Endodermal cell (in vitro differentiated cells): Measurements from ENCODE around the gene PCBP3. TPM values are rescaled to one million over a fixed set of nuclear protein-coding genes. Genes with fewer than 3 reads are reported as not detected.

Experiments used
- DNase-seq: peaks from one replicate; pipeline ENCODE4 v3.0.0-alpha.2; 2017
- H3K27ac ChIP-seq: 2 replicates; pipeline ENCODE4 v1.5.1; 2013; ENCODE audit warnings: mild to moderate bottlenecking, low read depth, low read length, moderate library complexity
- H3K27me3 ChIP-seq: 2 replicates; pipeline ENCODE4 v1.6.1; 2013; ENCODE audit warnings: mild to moderate bottlenecking, low read length, moderate library complexity; ENCODE audit not compliant: insufficient read depth, control insufficient read depth, poor library complexity, severe bottlenecking
- H3K36me3 ChIP-seq: 2 replicates; pipeline ENCODE4 v1.7.0; 2013; ENCODE audit warnings: mild to moderate bottlenecking, low read length, moderate library complexity; ENCODE audit not compliant: control insufficient read depth, insufficient read depth
- H3K4me1 ChIP-seq: one replicate; pipeline ENCODE4 v1.7.0; 2013; ENCODE audit warnings: low read length; ENCODE audit not compliant: control insufficient read depth, insufficient read depth
- H3K4me3 ChIP-seq: 2 replicates; pipeline ENCODE4 v1.5.1; 2013; ENCODE audit warnings: mild to moderate bottlenecking, low read length, moderate library complexity
- H3K9ac ChIP-seq: 2 replicates; pipeline ENCODE4 v1.6.1; 2013; ENCODE audit warnings: mild to moderate bottlenecking, low read length, moderate library complexity; ENCODE audit not compliant: poor library complexity, severe bottlenecking; ENCODE audit errors: extremely low read depth
- H3K9me3 ChIP-seq: 2 replicates; pipeline ENCODE4 v1.6.1; 2013; ENCODE audit warnings: mild to moderate bottlenecking, low read length, moderate library complexity; ENCODE audit not compliant: control insufficient read depth
- H3K27ac Mint-ChIP-seq: 2 replicates; pipeline ENCODE4 v1.8.0; 2020; ENCODE audit warnings: mixed read lengths
- H3K27me3 Mint-ChIP-seq: 2 replicates; pipeline ENCODE4 v1.8.0; 2021; ENCODE audit warnings: mild to moderate bottlenecking, mixed read lengths; ENCODE audit not compliant: insufficient read depth
- H3K36me3 Mint-ChIP-seq: 2 replicates; pipeline ENCODE4 v1.8.0; 2020; ENCODE audit warnings: low read depth, mixed read lengths
- H3K4me1 Mint-ChIP-seq: 2 replicates; pipeline ENCODE4 v1.8.0; 2020; ENCODE audit warnings: mixed read lengths
- H3K4me3 Mint-ChIP-seq: 2 replicates; pipeline ENCODE4 v1.8.0; 2020; ENCODE audit warnings: mild to moderate bottlenecking, moderate library complexity, mixed read lengths
- H3K9me3 Mint-ChIP-seq: 2 replicates; pipeline ENCODE4 v1.8.0; 2020; ENCODE audit warnings: mild to moderate bottlenecking, mixed read lengths
- CTCF ChIP-seq: fragments of 200-600 bp; sonication (generic); conservative IDR thresholded peaks from 2 replicates; pipeline ENCODE4 v1.5.0; 2021; ENCODE audit warnings: antibody characterized with exemption, mild to moderate bottlenecking
- WGBS, 2 experiments: methylation state at CpG; one replicate each; pipeline versions ENCODE4 v1.1.5 to v1.1.7; 2013; ENCODE audit warnings: missing lambda C conversion rate in 2 of 2, mixed read lengths in 1 of 2; ENCODE audit not compliant: insufficient coverage in 1 of 2, insufficient read length in 1 of 2; 5-methylcytosine and 5-hydroxymethylcytosine counted together
- total RNA-seq, 2 donors: library from RNA; stranded (reverse); fragmentation: NEBNext Ultra II Directional in 1 of 2; extraction: Animal tissue kit (Norgen Biotek cat#: 25700) in 1 of 2; gene quantifications; 2 replicates in 1 of 2; 3 replicates in 1 of 2; pipeline ENCODE4 v1.2.1, GENCODE V29; 2021

The PCBP3 gene
- total RNA-seq, 2 donors from 2014 or later: 2.1 to 10.6 TPM

GRCh38 chr21:45921917-45922316 is 278.4 kb downstream of the PCBP3 start:
- H3K36me3 Mint-ChIP-seq: no peaks in the 10 kb centered on the region
- WGBS, 2 experiments: 84 to 92% methylated on average over 6 to 7 of the region's 7 CpGs
- Histone ChIP-seq H3K9ac (no peak overlapping the region), H3K27me3 (no peaks in the 10 kb centered on the region), H3K9me3 (peaks cover 11% of the 10 kb centered on the region), H3K27ac (no peak overlapping the region), H3K4me1 (no peaks in the 10 kb centered on the region), H3K36me3 (no peaks in the 10 kb centered on the region), H3K4me3 (no peak overlapping the region)
- DNase-seq: peak; percentile 55
- no peaks in the 10 kb centered on the region for H3K9me3 Mint-ChIP-seq
- H3K27ac Mint-ChIP-seq: no peak overlapping the region
- H3K4me3 Mint-ChIP-seq: no peak overlapping the region
- H3K4me1 Mint-ChIP-seq: no peaks in the 10 kb centered on the region
- H3K27me3 Mint-ChIP-seq: no peaks in the 10 kb centered on the region
- no peak for TF ChIP-seq CTCF

DNA sequence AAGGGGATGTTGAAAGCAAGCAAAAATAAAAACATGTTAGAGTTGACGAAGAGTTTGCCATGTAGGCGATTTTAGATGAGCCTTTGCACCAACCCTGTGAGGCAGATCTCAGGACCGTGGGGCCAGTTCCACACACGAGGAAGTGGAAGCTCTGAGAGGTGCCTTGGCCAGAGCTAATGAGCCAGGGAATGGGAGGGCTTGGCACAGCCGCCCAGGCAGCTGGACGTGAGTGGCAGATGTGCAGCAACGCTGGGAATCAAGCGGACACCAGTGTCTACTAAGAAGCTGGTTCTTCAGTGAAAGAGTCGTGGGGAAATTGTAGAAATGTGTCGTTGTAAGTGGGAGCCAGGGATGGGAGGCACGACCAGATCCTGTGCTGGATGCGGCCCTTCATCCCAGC is 279.1 kb downstream of the PCBP3 start:
- TF ChIP-seq CTCF: no peak
- Histone ChIP-seq H3K36me3 (no peaks in the 10 kb centered on the region), H3K27ac (no peak overlapping the region), H3K9ac (no peak overlapping the region), H3K9me3 (peaks cover 11% of the 10 kb centered on the region), H3K27me3 (no peaks in the 10 kb centered on the region), H3K4me3 (no peak overlapping the region), H3K4me1 (no peaks in the 10 kb centered on the region)
- H3K36me3 Mint-ChIP-seq: no peaks in the 10 kb centered on the region
- 91 to 94% methylated on average over 12 of the region's 12 CpGs for WGBS, 2 experiments
- H3K9me3 Mint-ChIP-seq: no peaks in the 10 kb centered on the region
- H3K27ac Mint-ChIP-seq: no peak overlapping the region
- DNase-seq: no peak
- no peaks in the 10 kb centered on the region for H3K4me1 Mint-ChIP-seq
- no peak overlapping the region for H3K4me3 Mint-ChIP-seq
- H3K27me3 Mint-ChIP-seq: no peaks in the 10 kb centered on the region

GRCh38 chr21:45923146-45923545 is 279.6 kb downstream of the PCBP3 start:
- no peaks in the 10 kb centered on the region for H3K36me3 ChIP-seq
- Mint-ChIP-seq H3K9me3 (no peaks in the 10 kb centered on the region), H3K36me3 (no peaks in the 10 kb centered on the region), H3K4me1 (no peaks in the 10 kb centered on the region), H3K27ac (no peak overlapping the region), H3K4me3 (no peak overlapping the region), H3K27me3 (no peaks in the 10 kb centered on the region)
- DNase-seq: peak; percentile 93
- H3K27ac ChIP-seq: no peak overlapping the region
- H3K9ac ChIP-seq: no peak overlapping the region
- 62 to 64% methylated on average over 6 of the region's 6 CpGs for WGBS, 2 experiments
- peak; percentile 89 for TF ChIP-seq CTCF
- H3K4me3 ChIP-seq: no peak overlapping the region
- H3K9me3 ChIP-seq: peaks cover 11% of the 10 kb centered on the region
- no peaks in the 10 kb centered on the region for H3K4me1 ChIP-seq
- H3K27me3 ChIP-seq: no peaks in the 10 kb centered on the region
